Measurements from ENCODE around the gene CDH15.

CDH15 gene

GRCh38 chr16:89199241-89200123 lies 27.9 kb downstream of the CDH15 start:
- DNase-seq (ENCODE audit: low read depth), result no peak

- DNase-seq (ENCODE audit: low read depth), result no peak
Observed at GRCh38 chr16:89200124-89200849, 28.7 kb downstream of the CDH15 start, which contains the start of gene SLC22A31. Gene SLC22A31, minus strand, starts transcription at chr16:89200537. Its CDS starts 36 bp downstream, at chr16:89200501.

- no peak for DNase-seq (ENCODE audit: low read depth)
Observed at GRCh38 chr16:89200850-89201411, 29.4 kb downstream of the CDH15 start.

- peak; percentile 72 for DNase-seq (ENCODE audit: low read depth)
Observed at GRCh38 chr16:89201439-89202377, 30.2 kb downstream of the CDH15 start.

- no peak for DNase-seq (ENCODE audit: low read depth)
Observed at GRCh38 chr16:89202422-89203215, 31.1 kb downstream of the CDH15 start.

GRCh38 chr16:89207993-89208392 lies 36.4 kb downstream of the CDH15 start:
- DNase-seq (ENCODE audit: low read depth), result no peak

- no peak for DNase-seq (ENCODE audit: low read depth)
Observed at GRCh38 chr16:89209522-89210044, 38.0 kb downstream of the CDH15 start.

GRCh38 chr16:89210165-89210903 lies 38.8 kb downstream of the CDH15 start:
- no peak for DNase-seq (ENCODE audit: low read depth)

- DNase-seq (ENCODE audit: low read depth), result no peak
Observed at GRCh38 chr16:89210904-89211515, 39.5 kb downstream of the CDH15 start.

GRCh38 chr16:89216315-89217137 lies 45.0 kb downstream of the CDH15 start:
- peak; percentile 73 for DNase-seq (ENCODE audit: low read depth)

GRCh38 chr16:89217138-89217387 lies 45.5 kb downstream of the CDH15 start:
- DNase-seq (ENCODE audit: low read depth), result no peak

GRCh38 chr16:89217388-89218191 lies 46.0 kb downstream of the CDH15 start, which contains the start of gene ZNF778:
Gene ZNF778, plus strand, starts transcription at chr16:89217703. Its CDS starts 3,425 bp downstream, at chr16:89221128.
- peak; percentile 74 for DNase-seq (ENCODE audit: low read depth)

- no peak for DNase-seq (ENCODE audit: low read depth)
Observed at GRCh38 chr16:89219365-89219764, 47.8 kb downstream of the CDH15 start.

- DNase-seq (ENCODE audit: low read depth), result no peak
Observed at GRCh38 chr16:89221604-89222003, 50.1 kb downstream of the CDH15 start.

- no peak for DNase-seq (ENCODE audit: low read depth)
Observed at GRCh38 chr16:89222931-89223330, 51.4 kb downstream of the CDH15 start.

GRCh38 chr16:89224665-89225064 lies 53.1 kb downstream of the CDH15 start:
- DNase-seq (ENCODE audit: low read depth), result no peak

GRCh38 chr16:89230255-89230654 lies 58.7 kb downstream of the CDH15 start:
- DNase-seq (ENCODE audit: low read depth), result no peak

- DNase-seq (ENCODE audit: low read depth), result no peak
Observed at GRCh38 chr16:89232107-89232506, 60.6 kb downstream of the CDH15 start.

All from activated T-cell treated with anti-CD3 and anti-CD28 coated beads for 24 hours (primary cell).